Endothelial cell of umbilical vein (primary cell): Measurements from ENCODE around the gene EXOC6B.

Experiments used
- CTCF ChIP-seq, 2 donors: IDR thresholded peaks; 1 replicate in 1 of 2; 2 replicates in 1 of 2; pipeline ENCODE4 v1.5.1; 2011; ENCODE audit warnings: low read length in 2 of 2, mild to moderate bottlenecking in 2 of 2, moderate library complexity in 2 of 2, control low read depth in 1 of 2, inconsistent platforms in 1 of 2, low read depth in 1 of 2; ENCODE audit not compliant: insufficient read depth in 1 of 2; ENCODE audit errors: extremely low read depth in 1 of 2
- EZH2 ChIP-seq: IDR thresholded peaks from 2 replicates; pipeline ENCODE4 v1.6.1; 2012; ENCODE audit warnings: borderline replicate concordance, low read depth, mild to moderate bottlenecking, moderate library complexity, low read length, inconsistent platforms; ENCODE audit not compliant: severe bottlenecking
- FOS ChIP-seq: IDR thresholded peaks from 2 replicates; pipeline ENCODE4 v1.6.1; 2011; ENCODE audit warnings: mild to moderate bottlenecking, low read length, moderate library complexity, borderline replicate concordance; ENCODE audit not compliant: insufficient read depth
- GATA2 ChIP-seq: IDR thresholded peaks from 2 replicates; pipeline ENCODE4 v1.7.0; 2011; ENCODE audit warnings: low read depth, mild to moderate bottlenecking, moderate library complexity, mixed read lengths, low read length; ENCODE audit not compliant: insufficient read length, insufficient read depth
- MAX ChIP-seq: IDR thresholded peaks from 2 replicates; pipeline ENCODE4 v1.6.1; 2011; ENCODE audit not compliant: insufficient read depth, insufficient read length
- MYC ChIP-seq: IDR thresholded peaks from one replicate; pipeline ENCODE4 v1.6.1; 2011; ENCODE audit warnings: mild to moderate bottlenecking, low read depth, low read length
- POLR2A ChIP-seq: IDR thresholded peaks from 2 replicates; pipeline ENCODE4 v1.6.1; 2012; ENCODE audit warnings: low read depth, mild to moderate bottlenecking, control low read depth, low read length
- POLR2AphosphoS5 ChIP-seq: IDR thresholded peaks from 2 replicates; pipeline ENCODE4 v1.6.1; 2012; ENCODE audit warnings: low read depth, mild to moderate bottlenecking, control low read depth, low read length, moderate library complexity; ENCODE audit not compliant: insufficient read depth

- TF ChIP-seq EZH2, result no peak
- TF ChIP-seq CTCF (IDR thresholded peaks at IDR 0.05; ENCODE audit: extremely low read depth in 1 of 2, insufficient read depth in 1 of 2, low read depth in 1 of 2, low read length in 2 of 2), result no peak
- no peak for TF ChIP-seq POLR2A
- TF ChIP-seq POLR2AphosphoS5, result no peak
- TF ChIP-seq MAX, result no peak
- no peak for TF ChIP-seq MYC
- no peak for TF ChIP-seq FOS
- no peak for TF ChIP-seq GATA2
These were observed 669.0 kb downstream of the EXOC6B start for GRCh38 chr2:72156872-72157271.
